Osteoblast (primary cell): Measurements from ENCODE around the gene EME2. TPM values are rescaled to one million over a fixed set of nuclear protein-coding genes. Genes with fewer than 3 reads are reported as not detected.

Experiments used
- DNase-seq: peaks from one replicate; pipeline ENCODE4 v3.0.0; 2011; ENCODE audit warnings: low spot score, mixed read lengths; ENCODE audit not compliant: insufficient read length; ENCODE audit errors: missing footprints
- H2AFZ ChIP-seq: 2 replicates; pipeline ENCODE4 v1.6.0; 2011; ENCODE audit warnings: mild to moderate bottlenecking, low read length
- H3K27ac ChIP-seq: 2 replicates; pipeline ENCODE4 v1.5.1; 2011; ENCODE audit warnings: mild to moderate bottlenecking, low read depth, low read length, moderate library complexity
- H3K27me3 ChIP-seq: 2 replicates; pipeline ENCODE4 v1.6.0; 2012; ENCODE audit warnings: mild to moderate bottlenecking, control low read depth, inconsistent platforms, low read length, moderate library complexity; ENCODE audit not compliant: insufficient read depth
- H3K36me3 ChIP-seq: 2 replicates; pipeline ENCODE4 v1.5.1; 2011; ENCODE audit warnings: mild to moderate bottlenecking, low read length, control low read depth, moderate library complexity; ENCODE audit not compliant: insufficient read depth
- H3K4me1 ChIP-seq: 2 replicates; pipeline ENCODE4 v1.5.1; 2011; ENCODE audit warnings: mild to moderate bottlenecking, low read length, control low read depth, moderate library complexity; ENCODE audit not compliant: insufficient read depth
- H3K4me2 ChIP-seq: 2 replicates; pipeline ENCODE4 v1.6.0; 2011; ENCODE audit warnings: mild to moderate bottlenecking, low read length; ENCODE audit not compliant: insufficient read depth
- H3K4me3 ChIP-seq: fragments of 200-600 bp; sonication (generic); 3 replicates; pipeline ENCODE4 v1.5.1; 2012; ENCODE audit warnings: mild to moderate bottlenecking, low read length, inconsistent platforms; ENCODE audit not compliant: insufficient read depth
- H3K79me2 ChIP-seq: 2 replicates; pipeline ENCODE4 v1.6.0; 2012; ENCODE audit warnings: mild to moderate bottlenecking, low read length, control low read depth, inconsistent platforms; ENCODE audit not compliant: insufficient read depth
- H3K9me3 ChIP-seq: 2 replicates; pipeline ENCODE4 v1.5.1; 2011; ENCODE audit warnings: low read depth, low read length, control low read depth
- H4K20me1 ChIP-seq: 2 replicates; pipeline ENCODE4 v1.6.0; 2012; ENCODE audit warnings: mild to moderate bottlenecking, low read length, control low read depth; ENCODE audit not compliant: insufficient read depth
- CTCF ChIP-seq: IDR thresholded peaks from 2 replicates; pipeline ENCODE4 v1.5.1; 2011; ENCODE audit warnings: mild to moderate bottlenecking, low read depth, low read length, moderate library complexity; ENCODE audit errors: extremely low read depth
- total RNA-seq: library from RNA; depleted of rRNA; stranded (reverse); fragments of >200 nt; gene quantifications from 2 replicates; pipeline ENCODE4 v1.2.3, GENCODE V29; 2012

The EME2 gene
- total RNA-seq, 1 donor = 16.3 TPM

GRCh38 chr16:1787322-1788094, 14.9 kb downstream of the EME2 start:
- peaks cover 16% of the 10 kb centered on the region for H3K36me3 ChIP-seq
- TF ChIP-seq CTCF = no peak
- H3K4me2 ChIP-seq = no peak overlapping the region
- H3K4me1 ChIP-seq = peaks cover 9% of the 10 kb centered on the region
- no peak overlapping the region for H2AFZ ChIP-seq
- peak; percentile 67 for DNase-seq
- H4K20me1 ChIP-seq = peaks cover 26% of the 10 kb centered on the region
- no peaks in the 10 kb centered on the region for H3K27me3 ChIP-seq
- no peak overlapping the region for H3K4me3 ChIP-seq
- no peaks in the 10 kb centered on the region for H3K9me3 ChIP-seq
- H3K79me2 ChIP-seq = peaks cover 47% of the 10 kb centered on the region
- no peak overlapping the region for H3K27ac ChIP-seq

- H3K4me3 ChIP-seq = no peak overlapping the region
- peaks cover 26% of the 10 kb centered on the region for H4K20me1 ChIP-seq
- H2AFZ ChIP-seq = no peak overlapping the region
- H3K27me3 ChIP-seq = no peaks in the 10 kb centered on the region
- TF ChIP-seq CTCF = no peak
- H3K9me3 ChIP-seq = no peaks in the 10 kb centered on the region
- peaks cover 9% of the 10 kb centered on the region for H3K4me1 ChIP-seq
- H3K36me3 ChIP-seq = peaks cover 16% of the 10 kb centered on the region
- no peak overlapping the region for H3K27ac ChIP-seq
- peak; percentile 65 for DNase-seq
- H3K79me2 ChIP-seq = peaks cover 46% of the 10 kb centered on the region
- H3K4me2 ChIP-seq = no peak overlapping the region
Measured at GRCh38 chr16:1788095-1788707, 15.6 kb downstream of the EME2 start.

DNA sequence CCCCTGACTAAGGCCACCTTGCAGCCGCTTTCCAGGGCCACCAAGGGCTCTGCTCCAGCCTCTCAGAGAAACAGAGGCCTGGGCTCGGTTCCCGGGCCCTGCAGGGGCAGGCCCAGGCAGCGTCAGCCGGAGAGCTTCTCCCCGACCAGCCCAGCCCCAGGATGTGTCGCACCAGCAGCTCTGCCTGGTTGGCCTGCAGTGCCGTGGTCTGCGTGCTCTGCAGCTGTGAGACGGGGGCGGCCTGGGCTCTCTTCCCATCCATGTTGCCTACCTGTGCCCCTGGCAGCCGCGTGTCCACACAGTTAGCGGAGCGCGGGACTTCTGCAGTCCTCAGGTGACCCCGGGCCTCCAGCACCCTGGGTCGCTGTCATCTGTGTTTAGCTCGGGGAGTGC, 16.1 kb downstream of the EME2 start:
- TF ChIP-seq CTCF = no peak
- no peak overlapping the region for H3K4me3 ChIP-seq
- H3K27ac ChIP-seq = no peak overlapping the region
- peaks cover 26% of the 10 kb centered on the region for H4K20me1 ChIP-seq
- H3K79me2 ChIP-seq = peaks cover 43% of the 10 kb centered on the region
- no peak overlapping the region for H3K4me2 ChIP-seq
- peaks cover 5% of the 10 kb centered on the region for H3K4me1 ChIP-seq
- H3K9me3 ChIP-seq = no peaks in the 10 kb centered on the region
- no peaks in the 10 kb centered on the region for H3K27me3 ChIP-seq
- H3K36me3 ChIP-seq = peaks cover 16% of the 10 kb centered on the region
- DNase-seq = peak; percentile 76
- no peak overlapping the region for H2AFZ ChIP-seq

GRCh38 chr16:1789643-1790045, 17.0 kb downstream of the EME2 start:
- no peaks in the 10 kb centered on the region for H3K4me1 ChIP-seq
- no peaks in the 10 kb centered on the region for H3K27me3 ChIP-seq
- H3K9me3 ChIP-seq = no peaks in the 10 kb centered on the region
- peaks cover 33% of the 10 kb centered on the region for H3K79me2 ChIP-seq
- TF ChIP-seq CTCF = no peak
- peaks cover 22% of the 10 kb centered on the region for H4K20me1 ChIP-seq
- H3K4me3 ChIP-seq = no peak overlapping the region
- peak; percentile 63 for DNase-seq
- H3K4me2 ChIP-seq = no peak overlapping the region
- no peak overlapping the region for H2AFZ ChIP-seq
- peaks cover 16% of the 10 kb centered on the region for H3K36me3 ChIP-seq
- no peak overlapping the region for H3K27ac ChIP-seq
